Testis (tissue), 3 donors: Measurements from ENCODE around the gene LYPD6B. TPM values are rescaled to one million over a fixed set of nuclear protein-coding genes. Genes with fewer than 3 reads are reported as not detected.

Experiments
- DNase-seq: peaks from one replicate; pipeline ENCODE4 v3.0.0-alpha.2; 2019
- H3K27ac ChIP-seq, 2 donors: fragments of 200-600 bp; sonication (generic); one replicate each; pipeline ENCODE4 v1.5.1; 2019
- H3K27me3 ChIP-seq: fragments of 200-600 bp; sonication (generic); one replicate; pipeline ENCODE4 v1.5.1; 2019
- H3K36me3 ChIP-seq: fragments of 200-600 bp; sonication (generic); one replicate; pipeline ENCODE4 v1.5.1; 2017; ENCODE audit warnings: low read depth; ENCODE audit errors: missing control alignments
- H3K4me1 ChIP-seq: fragments of 200-600 bp; sonication (generic); one replicate; pipeline ENCODE4 v1.5.1; 2019
- H3K4me3 ChIP-seq, 2 donors: fragments of 200-600 bp; sonication (generic); one replicate each; pipeline ENCODE4 v1.5.1; 2017 to 2019
- H3K9me3 ChIP-seq: fragments of 200-600 bp; sonication (generic); one replicate; pipeline ENCODE4 v1.5.1; 2017
- CTCF ChIP-seq, 3 experiments: fragments of 450-650 bp in 2 of 3; fragments of 200-600 bp in 1 of 3; sonication (generic) in 1 of 3; IDR thresholded peaks; one replicate each; pipeline ENCODE4 v1.5.1; 2016 to 2019; ENCODE audit warnings: antibody characterized with exemption in 3 of 3, mild to moderate bottlenecking in 2 of 3, moderate library complexity in 1 of 3
- POLR2A ChIP-seq: fragments of 450-650 bp; IDR thresholded peaks from one replicate; pipeline ENCODE4 v1.6.1; 2017; ENCODE audit warnings: antibody characterized with exemption, mild to moderate bottlenecking, moderate library complexity
- WGBS, 2 donors: methylation state at CpG; one replicate each; pipeline ENCODE4 v1.1.5; 2018; 5-methylcytosine and 5-hydroxymethylcytosine counted together
- intact Hi-C: fragments of 100-400 bp; cut with DNase I; formaldehyde crosslinking; loops from one replicate; pipeline ENCODE4 v1.15.1; 2023; ENCODE audit warnings: low total_unique reads
- polyA plus RNA-seq: library from polyadenylated mRNA; stranded (reverse); fragments of 350-450 nt; fragmentation: Illumina TruSeq; extraction: RNeasy Lipid Tissue Mini Kit (QIAGEN cat#74804); gene quantifications from one replicate; pipeline ENCODE4 v1.2.3, GENCODE V29; 2014; ENCODE audit warnings: low read depth, low replicate concordance; ENCODE audit not compliant: insufficient read depth
- total RNA-seq, 2 donors: library from RNA; depleted of rRNA; stranded (reverse); fragments of >200 nt; gene quantifications; one replicate each; pipeline ENCODE4 v1.2.3, GENCODE V29; 2016

The LYPD6B gene
- total and polyA plus RNA-seq, 3 donors from 2014 or later, result 41.9 to 53.0 (median 45.2) TPM

- H3K9me3 ChIP-seq, result no peaks in the 10 kb centered on the region
- no peak for DNase-seq
- H3K4me1 ChIP-seq, result peaks cover 3% of the 10 kb centered on the region
- no peak overlapping the region for H3K4me3 ChIP-seq
- H3K36me3 ChIP-seq, result no peaks in the 10 kb centered on the region
- intact Hi-C loops, result no loop called here
- H3K27ac ChIP-seq, result no peak overlapping the region
- no peaks in the 10 kb centered on the region for H3K27me3 ChIP-seq
- TF ChIP-seq POLR2A (no peak), CTCF (IDR thresholded peaks at IDR 0.05) (no peak)
- WGBS, 2 donors, result 84 to 89% methylated on average over 7 of the region's 7 CpGs
Observed at GRCh38 chr2:149008381-149008780, 30.1 kb upstream of the LYPD6B start.

GRCh38 chr2:149009576-149010461 is 28.7 kb upstream of the LYPD6B start:
- Histone ChIP-seq H3K36me3 (no peaks in the 10 kb centered on the region), H3K27me3 (no peaks in the 10 kb centered on the region), H3K4me3 (no peak overlapping the region), H3K4me1 (peaks cover 3% of the 10 kb centered on the region), H3K27ac (no peak overlapping the region), H3K9me3 (no peaks in the 10 kb centered on the region)
- intact Hi-C loops, result no loop called here
- WGBS, 2 donors, result 71 to 82% methylated on average over 30 to 31 of the region's 31 CpGs
- TF ChIP-seq POLR2A (no peak), CTCF (IDR thresholded peaks at IDR 0.05) (no peak)
- no peak for DNase-seq

- no peaks in the 10 kb centered on the region for H3K27me3 ChIP-seq
- no peak overlapping the region for H3K27ac ChIP-seq
- no peaks in the 10 kb centered on the region for H3K9me3 ChIP-seq
- intact Hi-C loops, result no loop called here
- no peak for DNase-seq
- no peak overlapping the region for H3K4me3 ChIP-seq
- 83 to 91% methylated on average over 9 of the region's 9 CpGs for WGBS, 2 donors
- H3K4me1 ChIP-seq, result no peaks in the 10 kb centered on the region
- TF ChIP-seq CTCF (IDR thresholded peaks at IDR 0.05) (no peak), POLR2A (no peak)
- no peaks in the 10 kb centered on the region for H3K36me3 ChIP-seq
Observed at GRCh38 chr2:149012545-149012944, 26.0 kb upstream of the LYPD6B start.

GRCh38 chr2:149015501-149015900 is 23.0 kb upstream of the LYPD6B start:
- Histone ChIP-seq H3K36me3 (no peaks in the 10 kb centered on the region), H3K27ac (no peak overlapping the region), H3K4me1 (no peaks in the 10 kb centered on the region), H3K9me3 (no peaks in the 10 kb centered on the region), H3K27me3 (no peaks in the 10 kb centered on the region), H3K4me3 (no peak overlapping the region)
- DNase-seq, result no peak
- TF ChIP-seq POLR2A, result no peak
- intact Hi-C loops, result loop anchor here (5.0 kb wide), 1 partner anchor 542 kb away; no protein-coding TSS in a partner anchor
- WGBS, 2 donors, result 64 to 67% methylated on average over 1 of the region's 1 CpG

- H3K27ac ChIP-seq, result no peak overlapping the region
- intact Hi-C loops, result loop anchor here (5.0 kb wide), 1 partner anchor 541 kb away; no protein-coding TSS in a partner anchor
- H3K36me3 ChIP-seq, result no peaks in the 10 kb centered on the region
- 79 to 89% methylated on average over 4 of the region's 4 CpGs for WGBS, 2 donors
- TF ChIP-seq POLR2A (no peak), CTCF (IDR thresholded peaks at IDR 0.05) (no peak)
- no peaks in the 10 kb centered on the region for H3K9me3 ChIP-seq
- no peak for DNase-seq
- no peak overlapping the region for H3K4me3 ChIP-seq
- no peaks in the 10 kb centered on the region for H3K4me1 ChIP-seq
- no peaks in the 10 kb centered on the region for H3K27me3 ChIP-seq
Observed at GRCh38 chr2:149015926-149016563, 22.5 kb upstream of the LYPD6B start.
